GM18508 (cell line): ENCODE results near the gene TMEM81.

ENCODE experiments used
- ATAC-seq: cut with Tn5 transposase; IDR thresholded peaks from one replicate; pipeline ENCODE4 v1.9.1; 2021; ENCODE audit warnings: moderate number of reproducible peaks; ENCODE audit not compliant: insufficient read depth, unreplicated experiment

The TMEM81 gene

GRCh38 chr1:205077158-205077933 is 6.9 kb downstream of the TMEM81 start:
- no peak for ATAC-seq

- no peak for ATAC-seq
Observed at GRCh38 chr1:205076245-205076761, 8.0 kb downstream of the TMEM81 start.

DNA sequence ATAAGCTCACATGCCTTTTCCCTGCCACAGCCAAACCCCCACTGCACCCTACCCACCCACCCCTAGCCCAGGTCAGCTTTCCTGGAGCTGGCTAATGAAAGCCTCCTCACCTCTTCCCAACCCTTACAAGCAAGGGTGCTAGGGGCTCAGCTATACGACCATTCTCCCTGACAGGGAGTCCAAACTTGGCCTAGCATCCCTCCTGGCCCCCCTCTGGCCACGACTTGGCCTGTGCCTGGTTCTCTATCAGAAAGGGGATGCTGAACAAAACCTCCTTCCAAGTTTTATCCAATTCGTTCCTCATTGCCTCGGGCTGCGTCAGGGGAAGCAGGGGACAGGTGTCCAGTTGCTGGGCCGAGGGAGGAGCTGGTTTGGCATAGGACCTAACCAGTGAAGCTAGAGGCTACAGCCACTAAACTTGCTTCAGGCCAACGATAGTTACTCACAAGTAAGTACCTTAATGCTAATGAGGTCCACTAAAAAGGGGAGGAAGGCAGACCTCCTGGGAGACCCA is 8.6 kb downstream of the TMEM81 start:
- no peak for ATAC-seq

DNA sequence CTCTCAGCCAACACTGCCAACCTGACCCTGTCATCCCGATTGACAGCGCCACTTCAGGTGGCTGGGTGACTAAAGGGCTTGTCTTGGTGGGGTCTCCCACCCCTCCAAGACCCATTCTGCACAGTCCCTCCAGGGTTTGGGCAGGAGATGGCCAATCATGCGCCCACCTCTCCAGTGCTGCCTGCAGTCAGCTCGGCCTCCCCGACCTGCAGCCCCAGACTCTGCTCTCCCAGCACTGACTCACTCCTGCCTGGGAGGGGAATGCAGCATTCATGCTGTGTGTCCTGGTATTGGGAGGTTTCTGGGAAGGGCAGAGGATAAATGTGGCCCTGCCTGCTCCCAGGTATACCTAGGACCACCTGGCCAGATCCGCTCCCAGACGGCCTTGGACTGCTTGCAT is 9.7 kb downstream of the TMEM81 start:
- ATAC-seq: no peak

- no peak for ATAC-seq
Observed at GRCh38 chr1:205074084-205074483, 10.2 kb downstream of the TMEM81 start.

DNA sequence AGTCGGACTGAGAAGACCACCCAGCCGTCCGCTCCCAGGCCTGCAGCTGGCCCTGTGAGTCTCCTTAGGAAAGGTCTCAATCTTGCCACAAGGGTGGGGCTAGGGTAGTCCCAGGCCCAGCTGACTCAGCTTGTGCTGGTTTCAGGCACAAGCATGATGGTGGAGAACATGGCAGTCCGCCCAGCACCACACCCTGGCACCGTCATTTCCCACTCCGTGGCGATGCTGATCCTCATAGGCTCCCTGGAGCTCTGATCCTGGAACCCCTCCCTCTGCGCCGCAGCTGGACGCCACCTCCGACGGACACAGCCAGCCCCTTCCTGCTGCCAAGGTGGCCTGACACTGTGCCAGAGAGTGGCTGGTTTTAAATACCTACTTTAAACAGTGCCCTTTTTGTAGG is 10.7 kb downstream of the TMEM81 start:
- no peak for ATAC-seq

GRCh38 chr1:205072881-205073280 is 11.4 kb downstream of the TMEM81 start:
- ATAC-seq: no peak

DNA sequence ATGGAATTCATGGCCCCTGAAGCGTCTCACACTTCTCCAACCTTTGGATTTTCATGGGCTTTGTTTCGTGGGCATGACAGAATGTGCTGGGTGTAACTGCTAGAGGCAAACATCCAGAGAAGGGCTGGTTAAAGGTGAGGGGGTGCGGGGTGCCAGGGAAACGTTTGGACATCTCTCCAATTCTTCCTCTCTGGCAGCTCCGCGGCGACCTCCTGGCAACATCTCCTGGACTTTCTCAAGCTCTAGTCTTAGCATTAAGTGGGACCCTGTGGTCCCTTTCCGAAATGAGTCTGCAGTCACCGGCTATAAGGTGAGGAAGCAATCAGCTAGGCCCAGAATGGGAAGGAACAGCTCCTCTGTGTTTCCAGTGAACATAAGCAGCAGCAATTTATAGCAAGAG is 12.0 kb downstream of the TMEM81 start:
- no peak for ATAC-seq

DNA sequence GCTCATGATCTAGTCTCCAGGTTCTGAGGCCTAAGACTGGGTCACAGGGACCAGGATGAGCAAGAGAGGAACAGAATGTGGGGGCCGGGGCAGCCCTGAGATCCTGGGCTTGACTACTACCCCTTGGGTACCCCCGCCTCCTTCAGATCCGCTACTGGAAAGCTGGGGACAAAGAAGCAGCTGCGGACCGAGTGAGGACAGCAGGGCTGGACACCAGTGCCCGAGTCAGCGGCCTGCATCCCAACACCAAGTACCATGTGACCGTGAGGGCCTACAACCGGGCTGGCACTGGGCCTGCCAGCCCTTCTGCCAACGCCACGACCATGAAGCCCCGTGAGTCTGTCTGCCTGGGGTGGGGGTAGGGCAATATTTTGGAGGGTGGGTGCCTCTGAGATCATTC is 12.5 kb downstream of the TMEM81 start:
- ATAC-seq: no peak

GRCh38 chr1:205071028-205071409 is 13.2 kb downstream of the TMEM81 start:
- no peak for ATAC-seq

GRCh38 chr1:205069371-205070125 is 14.7 kb downstream of the TMEM81 start:
- no peak for ATAC-seq

- ATAC-seq: no peak
Observed at GRCh38 chr1:205068457-205069040, 15.7 kb downstream of the TMEM81 start.

DNA sequence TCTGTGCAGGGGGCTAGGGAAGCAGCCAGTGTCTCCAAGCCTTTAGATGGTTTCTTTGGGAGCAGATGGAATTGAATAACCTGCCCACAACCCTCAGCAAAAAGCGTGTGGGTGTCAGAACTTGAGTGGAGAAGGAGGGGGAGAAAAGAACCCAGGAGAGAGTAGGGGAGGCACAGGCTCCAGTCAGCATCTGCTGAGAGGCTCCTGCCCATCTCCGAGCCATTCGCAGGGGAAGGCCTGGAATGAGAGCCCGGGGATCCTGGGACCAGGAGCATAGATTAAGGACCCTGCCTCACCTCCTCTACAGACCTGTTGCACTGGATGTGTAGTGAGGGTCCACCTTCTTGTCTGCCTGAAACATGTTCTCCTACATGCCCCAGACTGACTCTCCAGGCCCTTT is 16.3 kb downstream of the TMEM81 start:
- ATAC-seq: no peak

- no peak for ATAC-seq
Observed at GRCh38 chr1:205067031-205067430, 17.2 kb downstream of the TMEM81 start.

GRCh38 chr1:205066141-205066818 is 18.0 kb downstream of the TMEM81 start:
- no peak for ATAC-seq

DNA sequence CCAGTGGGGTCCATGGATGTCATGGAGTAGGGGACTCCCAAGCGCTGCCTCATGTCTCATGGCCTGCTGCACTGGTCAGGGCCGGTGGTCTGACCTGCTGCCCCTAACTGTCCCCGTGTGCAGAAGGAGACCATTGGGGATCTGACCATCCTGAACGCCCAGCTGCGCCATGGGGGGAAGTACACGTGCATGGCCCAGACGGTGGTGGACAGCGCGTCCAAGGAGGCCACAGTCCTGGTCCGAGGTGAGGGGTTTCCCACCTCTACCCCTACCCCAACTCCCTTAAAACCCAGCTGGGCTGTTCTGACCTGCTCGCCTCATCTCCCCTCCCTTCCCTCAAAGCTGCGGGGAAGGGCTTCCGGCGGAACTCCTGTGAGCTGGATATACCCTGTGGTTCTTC is 18.6 kb downstream of the TMEM81 start:
- ATAC-seq: no peak

GRCh38 chr1:205064741-205065316 is 19.4 kb downstream of the TMEM81 start:
- no peak for ATAC-seq

DNA sequence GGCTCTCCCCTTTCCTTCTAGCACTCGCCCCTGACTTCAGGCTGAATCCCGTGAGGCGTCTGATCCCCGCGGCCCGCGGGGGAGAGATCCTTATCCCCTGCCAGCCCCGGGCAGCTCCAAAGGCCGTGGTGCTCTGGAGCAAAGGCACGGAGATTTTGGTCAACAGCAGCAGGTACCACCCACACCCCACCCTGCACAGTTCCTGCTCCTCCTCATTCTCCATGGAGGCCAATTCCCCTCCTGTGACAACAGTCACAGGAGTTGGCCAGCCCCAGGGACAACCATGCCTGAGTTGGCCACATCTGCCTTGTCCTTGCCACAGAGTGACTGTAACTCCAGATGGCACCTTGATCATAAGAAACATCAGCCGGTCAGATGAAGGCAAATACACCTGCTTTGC is 20.0 kb downstream of the TMEM81 start:
- no peak for ATAC-seq

- no peak for ATAC-seq
Observed at GRCh38 chr1:205062895-205063294, 21.4 kb downstream of the TMEM81 start.

- ATAC-seq: no peak
Observed at GRCh38 chr1:205062319-205062718, 21.9 kb downstream of the TMEM81 start.
